GM18502 (cell line): ENCODE data around the gene LNPK.
"Not testable (repeated sequence)": the region's sequence is repeated elsewhere in the genome, so short reads cannot be mapped to it uniquely, and the experiment has no call there.

Source experiments
- ATAC-seq: cut with Tn5 transposase; IDR thresholded peaks from one replicate; pipeline ENCODE4 v1.9.1; 2021; ENCODE audit warnings: mild to moderate bottlenecking; ENCODE audit not compliant: unreplicated experiment, poor library complexity

Gene LNPK

GRCh38 chr2:175914846-175915245 lies 87.2 kb downstream of the LNPK start:
- ATAC-seq: no peak

GRCh38 chr2:175913849-175914743 lies 88.0 kb downstream of the LNPK start:
- not testable (repeated sequence) for ATAC-seq

GRCh38 chr2:175913267-175913666 lies 88.8 kb downstream of the LNPK start:
- ATAC-seq: not testable (repeated sequence)

- no peak for ATAC-seq
Measured at GRCh38 chr2:175904035-175904434, 98.0 kb downstream of the LNPK start.

GRCh38 chr2:175903384-175903936 lies 98.6 kb downstream of the LNPK start:
- no peak for ATAC-seq

- not testable (repeated sequence) for ATAC-seq
Measured at GRCh38 chr2:175895957-175896356, 106.1 kb downstream of the LNPK start.

- no peak for ATAC-seq
Measured at GRCh38 chr2:175892046-175892445, 110.0 kb downstream of the LNPK start.

- no peak for ATAC-seq
Measured at GRCh38 chr2:175890636-175891242, 111.3 kb downstream of the LNPK start.

GRCh38 chr2:175889701-175890302 lies 112.3 kb downstream of the LNPK start:
- ATAC-seq: no peak

GRCh38 chr2:175887776-175888175 lies 114.3 kb downstream of the LNPK start:
- ATAC-seq: no peak

GRCh38 chr2:175884697-175885393 lies 117.2 kb downstream of the LNPK start:
- ATAC-seq: no peak

- ATAC-seq: no peak
Measured at GRCh38 chr2:175883586-175884194, 118.4 kb downstream of the LNPK start.

- ATAC-seq: no peak
Measured at GRCh38 chr2:175879679-175880078, 122.4 kb downstream of the LNPK start.

- ATAC-seq: no peak
Measured at GRCh38 chr2:175877845-175878544, 124.1 kb downstream of the LNPK start.

GRCh38 chr2:175874291-175874690 lies 127.8 kb downstream of the LNPK start:
- ATAC-seq: no peak
